SIG-M5 treated with dmso at 0.1 percent for 504 hours (cell line): ENCODE data around the gene UBTF.

Source experiments
- DNase-seq: peaks from one replicate; lab custom pipeline; 2025; ENCODE audit not compliant: unreplicated experiment; lab: John Stamatoyannopoulos, UW

UBTF gene

DNA sequence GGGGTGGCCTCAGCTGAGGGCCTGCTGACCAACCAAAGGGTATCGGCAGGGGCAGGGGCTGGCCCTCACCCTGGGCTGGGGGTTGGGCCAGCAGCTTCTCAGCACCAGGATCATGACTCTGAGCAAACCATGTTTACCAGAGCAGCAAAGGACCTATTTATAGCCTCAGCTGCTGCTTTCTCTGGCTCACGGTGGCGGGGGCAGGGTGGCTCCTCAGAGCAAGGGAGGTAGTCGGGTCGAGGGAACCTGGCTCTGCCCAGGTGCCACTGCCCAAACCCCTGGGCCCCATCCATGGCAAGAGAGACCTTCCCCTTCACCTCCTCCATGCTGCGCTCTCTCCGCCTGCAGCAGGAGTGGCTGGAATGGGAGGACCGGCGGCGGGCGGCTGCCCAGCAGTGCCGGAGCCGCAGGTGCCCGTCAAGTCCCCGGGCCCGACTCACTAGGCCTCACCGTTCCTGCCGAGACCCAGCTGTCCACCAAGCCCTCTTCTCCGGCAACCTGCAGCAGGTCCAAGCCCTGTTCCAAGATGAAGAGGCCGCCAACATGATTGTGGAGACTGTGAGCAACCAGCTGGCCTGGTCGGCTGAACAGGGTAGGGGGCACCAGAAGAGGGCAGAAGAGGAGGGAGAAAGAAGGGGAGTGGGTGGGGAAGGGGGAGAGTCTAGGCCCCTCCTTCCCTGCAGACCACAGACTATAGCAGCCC, 48.8 kb downstream of the UBTF start, which contains the start of gene ASB16:
TSS of gene ASB16 (plus strand) at position 206 of the 703 bp plus-strand sequence. CDS start at position 292, 86 bp downstream.
- no peak for DNase-seq

DNA sequence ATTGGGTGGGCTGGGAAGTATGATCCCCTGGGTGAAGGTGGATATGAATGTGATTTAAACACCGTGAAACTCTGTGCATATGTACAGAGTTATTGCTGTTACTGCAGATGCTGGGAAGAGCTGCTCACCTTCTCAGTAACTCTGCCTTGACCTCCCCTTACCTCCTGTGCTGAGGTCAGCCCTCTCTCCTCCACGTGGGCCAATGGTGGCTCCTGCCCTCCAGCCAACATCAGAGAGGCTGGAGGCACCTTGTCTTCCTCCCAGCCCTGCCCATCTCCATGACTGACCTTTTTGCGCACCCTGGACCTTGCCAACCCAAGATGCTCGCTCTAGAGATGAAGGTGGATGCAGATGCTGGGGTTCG, 49.4 kb downstream of the UBTF start:
- no peak for DNase-seq

DNA sequence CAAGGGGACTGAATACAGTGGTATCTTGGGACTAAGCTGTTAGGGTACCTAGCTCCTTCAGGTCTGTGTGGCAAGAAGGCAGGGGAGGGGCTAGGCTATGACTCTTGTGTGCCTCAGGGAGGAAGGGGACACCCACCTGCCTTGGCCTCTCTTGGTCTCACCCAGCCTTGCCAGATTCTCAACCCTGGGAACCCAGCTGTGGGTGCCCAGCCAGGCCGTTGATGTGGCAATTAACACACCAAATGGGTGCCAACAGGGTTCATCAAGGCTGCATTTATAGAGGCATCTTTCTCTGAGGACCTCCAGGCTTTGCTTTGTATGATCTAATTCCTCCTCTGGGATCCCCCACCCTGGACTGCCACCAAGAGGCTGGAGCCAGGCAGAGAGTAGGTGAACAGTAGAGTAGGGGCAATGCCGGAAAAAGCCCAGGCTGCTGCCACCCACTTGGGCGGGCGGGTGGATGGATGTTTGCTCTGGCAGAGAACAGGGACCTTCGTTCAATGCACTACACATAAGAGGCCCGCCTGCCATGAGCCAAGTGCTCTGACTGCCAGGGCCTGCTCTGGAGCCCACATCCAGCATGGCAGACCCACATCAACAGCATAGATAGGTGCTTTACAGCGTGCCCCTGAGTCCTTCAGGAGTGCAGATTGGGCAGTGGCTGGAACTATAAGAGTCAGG, 52.2 kb downstream of the UBTF start:
- no peak for DNase-seq

DNA sequence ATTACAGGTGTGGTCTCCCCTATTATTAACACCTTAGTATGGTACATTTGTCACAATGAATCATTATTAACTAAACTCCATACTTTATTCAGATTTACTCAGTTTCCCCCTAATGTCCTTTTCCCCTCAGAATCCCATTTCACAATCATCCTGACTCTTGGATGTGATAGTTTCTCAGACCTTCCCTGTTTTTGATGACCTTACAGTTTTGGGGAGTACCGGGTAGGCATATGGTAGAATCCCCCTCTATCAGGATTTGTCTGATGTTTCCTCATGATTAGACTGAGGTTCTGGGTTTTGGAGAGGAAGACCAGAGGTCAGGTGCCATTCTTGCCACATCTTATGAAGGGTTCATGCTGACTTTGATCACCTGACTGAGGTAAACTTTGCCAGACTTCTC, 55.0 kb downstream of the UBTF start:
- no peak for DNase-seq

DNA sequence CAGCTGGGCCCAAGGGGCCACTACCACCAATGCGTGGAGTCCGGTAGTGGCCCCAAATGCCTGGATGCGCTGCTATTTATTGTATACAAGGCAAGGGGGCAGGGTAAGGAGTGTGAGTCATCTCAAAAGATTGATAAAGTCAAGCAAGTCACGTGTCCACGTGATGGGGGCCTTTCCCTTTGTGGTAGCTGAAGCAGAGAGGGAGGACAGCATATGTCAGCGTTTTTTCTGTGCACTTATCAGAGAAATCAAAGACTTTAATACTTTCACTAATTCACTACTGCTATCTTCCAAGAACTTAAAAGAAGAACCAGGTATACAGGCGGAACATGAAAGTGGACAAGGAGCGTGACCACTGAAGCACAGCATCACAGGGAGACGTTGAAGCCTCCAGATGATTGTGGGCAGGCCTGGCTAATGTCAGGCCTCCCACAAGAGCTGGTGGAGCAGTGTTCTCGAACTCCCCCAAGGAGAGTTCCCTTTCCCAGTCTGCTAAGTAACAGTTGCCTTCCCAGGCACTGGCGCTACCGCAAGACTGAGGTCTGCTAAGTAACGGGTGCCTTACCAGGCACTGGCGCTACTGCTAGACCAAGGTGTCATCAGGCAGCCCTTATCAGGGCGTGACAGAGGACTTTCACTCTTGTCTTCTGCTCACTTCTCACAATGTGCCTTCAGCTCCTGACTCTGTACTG, 59.8 kb downstream of the UBTF start:
- no peak for DNase-seq

DNA sequence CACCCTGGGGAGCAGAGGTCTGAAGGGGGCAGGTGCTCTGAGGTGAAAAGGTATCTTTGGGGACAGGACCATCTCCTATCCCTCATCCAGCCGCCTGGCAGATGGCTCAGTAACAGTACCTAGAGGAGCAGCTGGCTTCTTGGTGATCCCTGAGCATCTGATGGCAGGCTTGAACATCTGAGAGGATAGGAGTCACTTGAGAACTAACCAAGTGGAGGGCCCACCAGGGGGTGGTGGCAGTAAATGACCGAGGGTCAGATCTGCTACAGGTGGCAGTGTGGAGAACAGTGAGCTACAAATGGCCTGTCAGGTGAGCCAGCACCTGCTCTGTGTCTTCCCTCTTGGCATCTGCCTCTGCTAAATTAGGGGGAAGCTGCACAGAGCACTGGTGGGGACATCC, 64.0 kb downstream of the UBTF start:
- no peak for DNase-seq
